ENCODE results near the gene CDK19. TPM values are rescaled to one million over a fixed set of nuclear protein-coding genes. Genes with fewer than 3 reads are reported as not detected.

The CDK19 gene
- total and polyA plus RNA-seq, 10 of the 15 experiments (the other 5 are each of a cell fraction or from before 2014, with no cell fraction given) = 4.6 to 21.4 (median 12.4) TPM

DNA sequence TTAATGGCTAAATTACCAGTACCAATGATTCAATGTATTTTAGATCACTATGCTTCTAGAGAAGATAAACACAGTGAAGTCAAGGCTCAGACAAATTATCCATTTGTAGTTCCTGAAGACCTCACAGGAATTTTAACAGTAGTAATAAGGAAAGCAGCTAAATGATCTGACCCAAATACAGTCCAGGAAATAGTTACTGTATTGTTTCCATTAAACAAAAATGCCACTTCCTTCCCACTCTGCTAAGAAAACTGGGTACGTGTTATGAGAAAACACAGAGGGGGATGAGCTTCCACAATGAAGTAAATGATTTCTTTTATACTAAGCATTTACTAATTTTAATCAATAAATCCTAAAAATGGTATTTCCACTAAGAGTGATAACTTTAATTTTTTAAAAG is 127.9 kb downstream of the CDK19 start:
- Histone ChIP-seq H3K9me3 (replicated peaks; ENCODE audit: control insufficient read depth, insufficient read depth, low read length) (no peaks in the 10 kb centered on the region), H3K79me2 (ENCODE audit: control insufficient read depth, insufficient read depth, low read length) (no peaks in the 10 kb centered on the region; the same call in 1 of the 2 replicates), H3K27me3 (replicated peaks in 1 of 2; ENCODE audit: control insufficient read depth in 2 of 2, insufficient read depth in 2 of 2, low read length in 1 of 2) (no peaks in the 10 kb centered on the region), H3K4me1 (ENCODE audit: control insufficient read depth, insufficient read depth, low read length) (0 out of 2 replicates have a peak, but pooled peaks cover 3% of the 10 kb centered on the region), H3K36me3 (ENCODE audit: control insufficient read depth in 2 of 2, insufficient read depth in 2 of 2, low read length in 1 of 2) (no peaks in the 10 kb centered on the region), H3K27ac (ENCODE audit: control insufficient read depth, insufficient read depth) (no peak overlapping the region), H3K4me3 (no peak overlapping the region), H4K20me1 (ENCODE audit: control insufficient read depth, insufficient read depth) (no peaks in the 10 kb centered on the region), H3K9ac (ENCODE audit: control insufficient read depth, insufficient read depth, low read length) (no peak overlapping the region), H2AFZ (ENCODE audit: control insufficient read depth, low read depth, low read length) (no peak overlapping the region), H3K4me2 (ENCODE audit: control insufficient read depth, insufficient read depth) (no peak overlapping the region)
- ChIA-PET RAD21 (ENCODE audit: unreplicated experiment) (interaction anchor here (1.1 to 1.3 kb wide), 2 partner anchors 128 to 257 kb away, joined by 3 read pairs; partner anchors contain the start of gene CDK19), POLR2A (no interaction called here), CTCF (interaction anchor here (0.8 to 1.5 kb wide), 7 partner anchors 10 to 262 kb away, joined by 3 to 8 read pairs (median 3); no protein-coding TSS in a partner anchor), SMC1A (ENCODE audit: uncharacterized antibody, unreplicated experiment) (interaction anchor here (0.5 to 1.9 kb wide), 13 partner anchors 9 to 520 kb away, joined by 3 to 9 read pairs (median 3); no protein-coding TSS in a partner anchor)
- TF ChIP-seq CBX5 (IDR thresholded peaks at IDR 0.05; ENCODE audit: low read depth) (no peak), STAT1 (conservative IDR thresholded peaks at IDR 0.05) (no peak), GABPA (IDR thresholded peaks at IDR 0.05; ENCODE audit: low read depth) (no peak), RFX5 (IDR thresholded peaks at IDR 0.05; ENCODE audit: low read depth, low read length) (no peak), NFYB (IDR thresholded peaks at IDR 0.05; ENCODE audit: insufficient read depth, low read depth, low read length) (no peak), RAD51 (IDR thresholded peaks at IDR 0.05) (no peak)
- TF ChIP-seq, protein P1, sequence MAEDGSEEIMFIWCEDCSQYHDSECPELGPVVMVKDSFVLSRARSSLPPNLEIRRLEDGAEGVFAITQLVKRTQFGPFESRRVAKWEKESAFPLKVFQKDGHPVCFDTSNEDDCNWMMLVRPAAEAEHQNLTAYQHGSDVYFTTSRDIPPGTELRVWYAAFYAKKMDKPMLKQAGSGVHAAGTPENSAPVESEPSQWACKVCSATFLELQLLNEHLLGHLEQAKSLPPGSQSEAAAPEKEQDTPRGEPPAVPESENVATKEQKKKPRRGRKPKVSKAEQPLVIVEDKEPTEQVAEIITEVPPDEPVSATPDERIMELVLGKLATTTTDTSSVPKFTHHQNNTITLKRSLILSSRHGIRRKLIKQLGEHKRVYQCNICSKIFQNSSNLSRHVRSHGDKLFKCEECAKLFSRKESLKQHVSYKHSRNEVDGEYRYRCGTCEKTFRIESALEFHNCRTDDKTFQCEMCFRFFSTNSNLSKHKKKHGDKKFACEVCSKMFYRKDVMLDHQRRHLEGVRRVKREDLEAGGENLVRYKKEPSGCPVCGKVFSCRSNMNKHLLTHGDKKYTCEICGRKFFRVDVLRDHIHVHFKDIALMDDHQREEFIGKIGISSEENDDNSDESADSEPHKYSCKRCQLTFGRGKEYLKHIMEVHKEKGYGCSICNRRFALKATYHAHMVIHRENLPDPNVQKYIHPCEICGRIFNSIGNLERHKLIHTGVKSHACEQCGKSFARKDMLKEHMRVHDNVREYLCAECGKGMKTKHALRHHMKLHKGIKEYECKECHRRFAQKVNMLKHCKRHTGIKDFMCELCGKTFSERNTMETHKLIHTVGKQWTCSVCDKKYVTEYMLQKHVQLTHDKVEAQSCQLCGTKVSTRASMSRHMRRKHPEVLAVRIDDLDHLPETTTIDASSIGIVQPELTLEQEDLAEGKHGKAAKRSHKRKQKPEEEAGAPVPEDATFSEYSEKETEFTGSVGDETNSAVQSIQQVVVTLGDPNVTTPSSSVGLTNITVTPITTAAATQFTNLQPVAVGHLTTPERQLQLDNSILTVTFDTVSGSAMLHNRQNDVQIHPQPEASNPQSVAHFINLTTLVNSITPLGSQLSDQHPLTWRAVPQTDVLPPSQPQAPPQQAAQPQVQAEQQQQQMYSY (CRISPR knock-in tag; IDR thresholded peaks at IDR 0.05) = no peak
- TF ChIP-seq, protein P2, sequence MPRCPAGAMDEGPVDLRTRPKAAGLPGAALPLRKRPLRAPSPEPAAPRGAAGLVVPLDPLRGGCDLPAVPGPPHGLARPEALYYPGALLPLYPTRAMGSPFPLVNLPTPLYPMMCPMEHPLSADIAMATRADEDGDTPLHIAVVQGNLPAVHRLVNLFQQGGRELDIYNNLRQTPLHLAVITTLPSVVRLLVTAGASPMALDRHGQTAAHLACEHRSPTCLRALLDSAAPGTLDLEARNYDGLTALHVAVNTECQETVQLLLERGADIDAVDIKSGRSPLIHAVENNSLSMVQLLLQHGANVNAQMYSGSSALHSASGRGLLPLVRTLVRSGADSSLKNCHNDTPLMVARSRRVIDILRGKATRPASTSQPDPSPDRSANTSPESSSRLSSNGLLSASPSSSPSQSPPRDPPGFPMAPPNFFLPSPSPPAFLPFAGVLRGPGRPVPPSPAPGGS (IDR thresholded peaks at IDR 0.05; ENCODE audit: borderline replicate concordance, insufficient read depth, low read depth, low read length, poor library complexity, severe bottlenecking) = no peak
- TF ChIP-seq, protein P3, sequence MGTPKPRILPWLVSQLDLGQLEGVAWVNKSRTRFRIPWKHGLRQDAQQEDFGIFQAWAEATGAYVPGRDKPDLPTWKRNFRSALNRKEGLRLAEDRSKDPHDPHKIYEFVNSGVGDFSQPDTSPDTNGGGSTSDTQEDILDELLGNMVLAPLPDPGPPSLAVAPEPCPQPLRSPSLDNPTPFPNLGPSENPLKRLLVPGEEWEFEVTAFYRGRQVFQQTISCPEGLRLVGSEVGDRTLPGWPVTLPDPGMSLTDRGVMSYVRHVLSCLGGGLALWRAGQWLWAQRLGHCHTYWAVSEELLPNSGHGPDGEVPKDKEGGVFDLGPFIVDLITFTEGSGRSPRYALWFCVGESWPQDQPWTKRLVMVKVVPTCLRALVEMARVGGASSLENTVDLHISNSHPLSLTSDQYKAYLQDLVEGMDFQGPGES (IDR thresholded peaks at IDR 0.05) = no peak
- intact Hi-C loops (cut with micrococcal nuclease; ENCODE audit: unreplicated experiment) = no loop called here
- BruUV-seq (replicated peaks) = no TSS peak
- DNase-seq (ENCODE audit: low read depth, low spot score) = no peak
- no peak for ATAC-seq
- WGBS (ENCODE audit: insufficient coverage, insufficient replicate concordance, low lambda C conversion rate, missing lambda C conversion rate) = 28% methylated on average over 1 of the region's 1 CpG
- no peak for FAIRE-seq
- in situ Hi-C loops (cut with MboI) = no loop called here

All from GM12878 (cell line).